ENCODE data around the gene UBLCP1. TPM values are rescaled to one million over a fixed set of nuclear protein-coding genes. Genes with fewer than 3 reads are reported as not detected.

UBLCP1 gene
- total and polyA plus RNA-seq, 2 of the 13 experiments (the other 11 are each of a cell fraction or from before 2014, with no cell fraction given): 6.5 to 12.6 TPM

DNA sequence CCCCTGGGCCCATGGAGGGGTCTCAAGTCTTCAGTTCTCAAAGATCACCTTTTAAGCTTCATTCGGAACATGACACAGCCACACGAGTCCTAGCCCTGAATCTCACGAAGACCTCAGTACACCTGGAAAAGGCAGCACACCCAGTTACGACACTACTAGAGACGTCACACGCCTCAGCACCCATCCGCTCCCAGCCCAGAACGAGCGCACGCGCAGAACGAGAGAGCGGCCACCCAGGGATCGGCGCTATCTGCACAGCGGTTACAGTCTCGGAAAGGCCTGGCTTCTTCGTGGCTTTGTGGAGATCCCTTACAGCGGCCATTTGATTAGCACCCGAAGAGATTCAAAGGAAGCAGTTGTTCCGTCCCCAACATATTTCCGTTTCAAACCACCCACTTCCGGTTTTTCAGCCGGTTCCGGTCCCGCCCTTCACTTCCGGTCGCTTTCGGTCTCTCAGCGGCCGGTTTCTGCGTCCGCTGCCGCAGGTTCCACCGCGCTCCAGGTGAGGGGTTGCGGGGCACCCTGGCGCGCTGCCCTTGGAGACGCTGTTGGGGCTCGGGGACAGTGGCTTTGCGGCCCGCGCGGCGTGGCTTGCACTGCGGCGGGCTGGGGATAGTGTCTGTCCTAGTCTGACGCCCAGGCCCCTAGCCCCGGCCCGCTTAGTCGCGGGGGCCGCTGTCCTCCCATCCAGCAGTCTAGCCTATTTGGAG, at the start of gene UBLCP1 (continued):
- TF ChIP-seq ZNF546 (CRISPR knock-in tag; conservative IDR thresholded peaks at IDR 0.05) (no peak), NFYC (CRISPR knock-in tag; IDR thresholded peaks at IDR 0.05) (no peak), PREB (CRISPR knock-in tag; IDR thresholded peaks at IDR 0.05) (no peak), ZNF256 (CRISPR knock-in tag; conservative IDR thresholded peaks at IDR 0.05) (no peak), SP1 (IDR thresholded peaks at IDR 0.05) (no peak), SP1 (CRISPR knock-in tag; IDR thresholded peaks at IDR 0.05) (0 out of 2 replicates have a peak, but pooled peaks have one; percentile 14), ZFP37 (CRISPR knock-in tag; IDR thresholded peaks at IDR 0.05; ENCODE audit: borderline replicate concordance) (0 out of 2 replicates have a peak, but pooled peaks have one; percentile 39), SKI (IDR thresholded peaks at IDR 0.05; ENCODE audit: partially characterized antibody) (no peak), FIP1L1 (IDR thresholded peaks at IDR 0.05; ENCODE audit: borderline replicate concordance, insufficient read depth, low read depth, low read length) (no peak), ZNF124 (CRISPR knock-in tag; IDR thresholded peaks at IDR 0.05) (peak; percentile 70; the same call in 1 of the 2 replicates), PRMT3 (CRISPR knock-in tag; IDR thresholded peaks at IDR 0.05; ENCODE audit: borderline replicate concordance, low read depth) (no peak), RFXAP (CRISPR knock-in tag; IDR thresholded peaks at IDR 0.05; ENCODE audit: borderline replicate concordance) (no peak), ZNF260 (CRISPR knock-in tag; IDR thresholded peaks at IDR 0.05; ENCODE audit: borderline replicate concordance, low read depth) (no peak), KDM5B (CRISPR knock-in tag; IDR thresholded peaks at IDR 0.05; ENCODE audit: borderline replicate concordance) (peak; percentile 86), SRY (CRISPR knock-in tag; IDR thresholded peaks at IDR 0.05) (peak; percentile 92), ZNF549 (CRISPR knock-in tag; IDR thresholded peaks at IDR 0.05) (no peak), SRSF1 (optimal IDR thresholded peaks at IDR 0.05; ENCODE audit: low read depth, low read length) (peak; percentile 78), ZNF207 (IDR thresholded peaks at IDR 0.05; ENCODE audit: borderline replicate concordance) (no peak), SAP130 (CRISPR knock-in tag; IDR thresholded peaks at IDR 0.05; ENCODE audit: low read depth) (peak; percentile 96), ZNF567 (CRISPR knock-in tag; IDR thresholded peaks at IDR 0.05; ENCODE audit: borderline replicate concordance) (0 out of 2 replicates have a peak, but pooled peaks have one; percentile 42), PCBP2 (optimal IDR thresholded peaks at IDR 0.05; ENCODE audit: low read depth, low read length, poor library complexity, severe bottlenecking) (no peak), ZNF274 (CRISPR knock-in tag; IDR thresholded peaks at IDR 0.05) (peak; percentile 74), ZBTB20 (CRISPR knock-in tag; IDR thresholded peaks at IDR 0.05; ENCODE audit: borderline replicate concordance, low read depth) (no peak; the same call in 1 of the 2 replicates), XRCC5 (optimal IDR thresholded peaks at IDR 0.05; ENCODE audit: low read length) (no peak), ZZZ3 (CRISPR knock-in tag; IDR thresholded peaks at IDR 0.05; ENCODE audit: borderline replicate concordance) (peak; percentile 73; the same call in 1 of the 2 replicates), ZNF674 (CRISPR knock-in tag; IDR thresholded peaks at IDR 0.05; ENCODE audit: low read depth) (no peak), ZKSCAN8 (CRISPR knock-in tag; IDR thresholded peaks at IDR 0.05; ENCODE audit: borderline replicate concordance) (no peak)
- TF ChIP-seq, protein P1, sequence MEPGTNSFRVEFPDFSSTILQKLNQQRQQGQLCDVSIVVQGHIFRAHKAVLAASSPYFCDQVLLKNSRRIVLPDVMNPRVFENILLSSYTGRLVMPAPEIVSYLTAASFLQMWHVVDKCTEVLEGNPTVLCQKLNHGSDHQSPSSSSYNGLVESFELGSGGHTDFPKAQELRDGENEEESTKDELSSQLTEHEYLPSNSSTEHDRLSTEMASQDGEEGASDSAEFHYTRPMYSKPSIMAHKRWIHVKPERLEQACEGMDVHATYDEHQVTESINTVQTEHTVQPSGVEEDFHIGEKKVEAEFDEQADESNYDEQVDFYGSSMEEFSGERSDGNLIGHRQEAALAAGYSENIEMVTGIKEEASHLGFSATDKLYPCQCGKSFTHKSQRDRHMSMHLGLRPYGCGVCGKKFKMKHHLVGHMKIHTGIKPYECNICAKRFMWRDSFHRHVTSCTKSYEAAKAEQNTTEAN (CRISPR knock-in tag; conservative IDR thresholded peaks at IDR 0.05): no peak
